Measurements from ENCODE around the gene TIGD3.

GRCh38 chr11:65356394-65356972 is 1.9 kb downstream of the TIGD3 start:
- TF ChIP-seq EP300 (IDR thresholded peaks at IDR 0.05) = no peak
- no peak for TF ChIP-seq CTCF (IDR thresholded peaks at IDR 0.05)
- TF ChIP-seq POLR2A (IDR thresholded peaks at IDR 0.05) = no peak
- no peak for TF ChIP-seq POLR2AphosphoS5 (IDR thresholded peaks at IDR 0.05)

Data from gastroesophageal sphincter (tissue), 3 donors.